Mesendoderm (in vitro differentiated cells): Measurements from ENCODE around the gene CYB5R4.

Source experiments
- DNase-seq: peaks from one replicate; pipeline ENCODE4 v3.0.0; 2013
- H2AK5ac ChIP-seq: 2 replicates; pipeline ENCODE4 v1.6.1; 2013; ENCODE audit warnings: low read length, inconsistent platforms
- H2BK120ac ChIP-seq: 2 replicates; pipeline ENCODE4 v1.6.1; 2013; ENCODE audit warnings: low read depth, mild to moderate bottlenecking, low read length, moderate library complexity, mixed read lengths
- H2BK15ac ChIP-seq: replicated peaks from 2 replicates; pipeline ENCODE4 v1.6.1; 2013; ENCODE audit warnings: low read depth, mild to moderate bottlenecking, moderate library complexity
- H2BK5ac ChIP-seq: 2 replicates; pipeline ENCODE4 v1.6.1; 2013; ENCODE audit warnings: low read length, inconsistent platforms
- H3K18ac ChIP-seq: 2 replicates; pipeline ENCODE4 v1.6.1; 2013; ENCODE audit warnings: mild to moderate bottlenecking, low read length, mixed read lengths
- H3K23ac ChIP-seq: one replicate; pipeline ENCODE4 v1.6.1; 2013; ENCODE audit warnings: low read length
- H3K27ac ChIP-seq: 2 replicates; pipeline ENCODE4 v1.5.1; 2013; ENCODE audit warnings: low read depth, mild to moderate bottlenecking, inconsistent platforms, low read length, moderate library complexity
- H3K27me3 ChIP-seq: 2 replicates; pipeline ENCODE4 v1.6.1; 2013; ENCODE audit warnings: low read length, control low read depth, mild to moderate bottlenecking, inconsistent platforms; ENCODE audit not compliant: insufficient read depth, poor library complexity
- H3K36me3 ChIP-seq: 2 replicates; pipeline ENCODE4 v1.6.1; 2013; ENCODE audit warnings: low read length, inconsistent platforms; ENCODE audit not compliant: control insufficient read depth, insufficient read depth
- H3K4ac ChIP-seq: one replicate; pipeline ENCODE4 v1.6.1; 2013; ENCODE audit warnings: low read depth, mild to moderate bottlenecking, low read length, moderate library complexity
- H3K4me1 ChIP-seq: 2 replicates; pipeline ENCODE4 v1.6.1; 2013; ENCODE audit warnings: low read depth, low read length, inconsistent platforms; ENCODE audit not compliant: control insufficient read depth
- H3K4me2 ChIP-seq: 2 replicates; pipeline ENCODE4 v1.6.1; 2013; ENCODE audit warnings: low read length
- H3K4me3 ChIP-seq: 2 replicates; pipeline ENCODE4 v1.5.1; 2013; ENCODE audit warnings: mild to moderate bottlenecking, low read length
- H3K56ac ChIP-seq: one replicate; pipeline ENCODE4 v1.6.1; 2013; ENCODE audit warnings: low read length
- H3K79me1 ChIP-seq: 2 replicates; pipeline ENCODE4 v1.6.1; 2013; ENCODE audit warnings: low read length, inconsistent platforms
- H3K79me2 ChIP-seq: 2 replicates; pipeline ENCODE4 v1.6.1; 2013; ENCODE audit warnings: mild to moderate bottlenecking, low read length; ENCODE audit not compliant: control insufficient read depth, insufficient read depth
- H3K9ac ChIP-seq: 2 replicates; pipeline ENCODE4 v1.6.1; 2013; ENCODE audit warnings: low read length, inconsistent platforms
- H4K5ac ChIP-seq: one replicate; pipeline ENCODE4 v1.6.1; 2013; ENCODE audit warnings: low read length
- H4K8ac ChIP-seq: one replicate; pipeline ENCODE4 v1.6.1; 2013; ENCODE audit warnings: low read depth, mild to moderate bottlenecking, control low read depth, low read length, moderate library complexity
- WGBS: extraction: QIAGEN DNeasy Blood & Tissue Kit; methylation state at CpG from one replicate; pipeline ENCODE4 v1.1.7; 2013; ENCODE audit warnings: low lambda C conversion rate, missing lambda C conversion rate; ENCODE audit not compliant: insufficient coverage; ENCODE audit errors: extremely low coverage; 5-methylcytosine and 5-hydroxymethylcytosine counted together

CYB5R4 gene

DNA sequence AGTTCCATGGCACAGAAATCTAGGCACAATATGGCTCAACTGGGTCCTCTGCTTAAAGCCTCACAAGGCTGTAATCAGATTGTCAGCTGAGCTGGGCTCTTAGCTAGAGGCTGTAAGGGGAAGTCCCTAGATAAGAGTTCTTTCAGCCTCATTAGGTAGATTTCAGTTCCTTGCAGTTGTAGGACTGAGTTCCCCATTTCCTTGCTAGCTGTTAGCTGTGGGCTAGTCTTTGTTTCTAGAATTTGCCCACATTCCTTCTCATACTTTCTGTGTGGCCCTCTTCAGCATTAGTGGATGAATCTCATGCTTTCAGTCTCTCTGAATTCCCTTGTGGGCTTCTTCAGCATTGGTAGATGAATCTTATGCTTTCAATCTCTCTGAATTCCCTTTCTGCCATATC lies 103.1 kb downstream of the CYB5R4 start:
- H3K4ac ChIP-seq = no peak overlapping the region
- no peak overlapping the region for H3K4me3 ChIP-seq
- no peak overlapping the region for H2AK5ac ChIP-seq
- no peak for DNase-seq
- no peak overlapping the region for H2BK15ac ChIP-seq
- H4K8ac ChIP-seq = no peak overlapping the region
- H3K27me3 ChIP-seq = no peaks in the 10 kb centered on the region
- H4K5ac ChIP-seq = no peak overlapping the region
- H3K27ac ChIP-seq = no peak overlapping the region
- no peaks in the 10 kb centered on the region for H3K79me1 ChIP-seq
- H3K4me2 ChIP-seq = no peak overlapping the region
- H2BK5ac ChIP-seq = no peak overlapping the region
- peaks cover 1% of the 10 kb centered on the region for H3K36me3 ChIP-seq
- no peak overlapping the region for H3K56ac ChIP-seq
- no peak overlapping the region for H2BK120ac ChIP-seq
- H3K9ac ChIP-seq = no peak overlapping the region
- no peaks in the 10 kb centered on the region for H3K4me1 ChIP-seq
- H3K79me2 ChIP-seq = no peaks in the 10 kb centered on the region
- H3K23ac ChIP-seq = no peak overlapping the region
- no peak overlapping the region for H3K18ac ChIP-seq

DNA sequence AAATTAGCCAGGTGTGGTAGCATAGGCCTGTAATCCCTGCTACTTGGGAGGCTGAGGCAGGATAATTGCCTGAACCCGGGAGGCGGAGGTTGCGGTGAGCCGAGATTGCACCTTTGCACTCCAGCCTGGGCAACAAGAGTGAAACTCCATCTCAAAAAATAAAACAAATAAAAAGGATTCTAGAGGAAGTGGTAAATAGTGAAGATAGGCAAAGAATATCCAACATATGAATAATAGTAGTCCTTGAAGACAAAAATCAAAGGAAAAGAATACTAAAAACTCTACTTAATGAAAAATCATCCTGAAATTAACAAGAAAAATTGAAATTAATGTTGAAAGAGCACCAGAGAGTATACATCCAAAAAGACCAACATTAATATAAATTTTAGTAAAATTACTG lies 107.0 kb downstream of the CYB5R4 start:
- H3K9ac ChIP-seq = no peak overlapping the region
- no peak for DNase-seq
- H3K36me3 ChIP-seq = peaks cover 1% of the 10 kb centered on the region
- no peaks in the 10 kb centered on the region for H3K27me3 ChIP-seq
- H3K4me3 ChIP-seq = no peak overlapping the region
- no peaks in the 10 kb centered on the region for H3K79me1 ChIP-seq
- no peak overlapping the region for H2AK5ac ChIP-seq
- no peak overlapping the region for H4K8ac ChIP-seq
- no peak overlapping the region for H2BK120ac ChIP-seq
- no peak overlapping the region for H2BK5ac ChIP-seq
- H3K56ac ChIP-seq = no peak overlapping the region
- H3K79me2 ChIP-seq = no peaks in the 10 kb centered on the region
- no peak overlapping the region for H3K18ac ChIP-seq
- H3K4me2 ChIP-seq = no peak overlapping the region
- no peak overlapping the region for H3K23ac ChIP-seq
- H3K4ac ChIP-seq = no peak overlapping the region
- H3K4me1 ChIP-seq = no peaks in the 10 kb centered on the region
- no peak overlapping the region for H3K27ac ChIP-seq
- H4K5ac ChIP-seq = no peak overlapping the region
- no peak overlapping the region for H2BK15ac ChIP-seq
- WGBS = no CpG with 5 or more reads among the region's 4 CpGs

DNA sequence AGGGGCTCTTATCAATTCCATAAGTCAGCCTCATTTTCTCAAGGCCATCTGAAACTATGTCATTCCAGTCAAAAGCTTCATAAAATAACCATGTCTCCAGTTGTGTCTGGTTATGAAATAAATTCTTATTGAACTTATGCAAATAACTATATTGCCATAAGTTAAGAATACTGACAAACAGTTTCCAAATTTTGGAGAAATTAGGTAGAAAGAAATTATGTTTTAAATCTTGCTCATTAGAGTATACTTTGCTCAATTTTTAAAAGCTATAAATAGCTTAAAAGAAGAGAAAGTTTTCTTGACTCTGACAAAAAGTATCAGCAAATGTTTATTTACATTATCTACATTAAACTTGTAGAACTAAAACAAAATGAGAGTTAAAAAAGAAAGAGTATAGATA lies 111.1 kb downstream of the CYB5R4 start:
- Histone ChIP-seq H4K5ac (no peak overlapping the region), H3K9ac (no peak overlapping the region), H3K27ac (no peak overlapping the region), H3K79me2 (no peaks in the 10 kb centered on the region), H3K79me1 (no peaks in the 10 kb centered on the region), H3K36me3 (no peaks in the 10 kb centered on the region), H2BK15ac (no peak overlapping the region), H3K27me3 (no peaks in the 10 kb centered on the region), H2AK5ac (no peak overlapping the region), H3K23ac (no peak overlapping the region), H4K8ac (no peak overlapping the region), H3K4me1 (no peaks in the 10 kb centered on the region), H3K4ac (no peak overlapping the region), H3K56ac (no peak overlapping the region), H3K4me2 (no peak overlapping the region), H2BK5ac (no peak overlapping the region), H3K18ac (no peak overlapping the region), H2BK120ac (no peak overlapping the region), H3K4me3 (no peak overlapping the region)
- DNase-seq = peak; percentile 11

DNA sequence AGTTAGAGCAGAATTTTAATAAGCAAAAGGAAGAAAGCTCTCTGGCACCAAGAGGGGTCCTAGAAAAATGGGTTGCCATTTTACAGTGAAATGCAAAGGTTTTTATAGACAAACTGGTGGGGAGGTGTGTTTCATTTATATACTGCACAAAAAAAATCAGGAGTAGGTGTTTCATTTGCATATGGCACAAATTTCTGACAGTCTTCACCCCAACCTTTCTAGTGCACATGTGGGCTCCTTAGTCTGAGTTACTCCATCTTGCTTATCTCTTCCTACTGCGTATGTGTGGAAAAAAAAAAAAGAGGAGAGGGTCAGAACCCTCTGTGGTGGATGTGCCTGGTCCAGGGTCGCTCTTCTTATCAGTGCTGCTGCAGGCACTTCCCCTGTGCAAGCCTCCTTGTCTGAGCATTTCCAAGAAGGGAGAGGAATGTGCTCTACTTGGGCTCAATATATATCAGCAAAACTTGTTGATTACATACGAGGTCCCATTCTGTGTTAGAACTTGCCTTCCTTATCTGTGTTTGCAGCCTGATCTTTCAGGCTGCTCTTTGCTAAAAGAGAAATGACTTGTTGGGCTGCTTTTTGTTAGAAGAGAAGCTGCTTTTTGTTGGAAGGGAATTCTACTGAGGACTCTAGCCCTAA lies 115.0 kb downstream of the CYB5R4 start:
- Histone ChIP-seq H3K23ac (no peak overlapping the region), H2BK120ac (no peak overlapping the region), H3K56ac (no peak overlapping the region), H3K4me3 (no peak overlapping the region), H4K8ac (no peak overlapping the region), H3K4ac (no peak overlapping the region), H2AK5ac (no peak overlapping the region), H3K79me1 (no peaks in the 10 kb centered on the region), H3K18ac (no peak overlapping the region), H3K4me1 (peaks cover 2% of the 10 kb centered on the region), H3K79me2 (no peaks in the 10 kb centered on the region), H3K4me2 (no peak overlapping the region), H3K27ac (no peak overlapping the region), H4K5ac (no peak overlapping the region), H3K27me3 (no peaks in the 10 kb centered on the region), H2BK15ac (no peak overlapping the region), H3K36me3 (no peaks in the 10 kb centered on the region), H3K9ac (no peak overlapping the region), H2BK5ac (no peak overlapping the region)
- no CpG with 5 or more reads among the region's 3 CpGs for WGBS
- DNase-seq = peak; percentile 13

DNA sequence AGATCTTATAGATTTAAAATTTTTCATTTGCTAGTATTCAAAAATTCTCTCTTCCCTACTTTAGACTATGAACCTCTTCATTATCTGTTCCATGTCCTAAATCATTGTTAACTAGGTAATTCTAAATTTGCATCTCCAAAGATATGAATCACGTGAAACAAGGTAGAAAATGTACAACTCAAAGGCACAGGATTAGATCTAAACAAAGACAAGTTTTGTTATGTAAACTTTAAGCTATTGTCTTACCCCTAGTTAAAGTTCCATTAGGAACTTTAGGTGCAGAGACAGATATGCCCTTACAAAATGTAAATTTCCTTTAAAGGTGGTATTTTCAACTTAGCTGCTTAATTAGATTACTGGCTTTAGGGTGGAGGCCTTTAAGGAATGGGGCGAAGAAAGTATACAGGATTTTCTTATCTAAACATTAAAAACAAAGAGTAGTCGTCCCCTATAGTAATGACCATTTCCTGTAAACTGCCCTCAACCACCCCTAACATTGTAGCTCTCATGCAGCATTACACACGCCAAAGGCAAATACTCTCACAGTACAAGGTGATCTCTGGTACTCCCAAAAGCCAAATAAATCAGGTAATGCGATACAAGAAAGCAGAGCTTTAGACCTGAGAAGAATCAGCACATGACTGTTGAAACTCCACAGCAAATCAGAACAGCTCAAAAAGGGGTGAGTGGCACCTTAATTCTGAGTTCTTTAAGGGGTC lies 116.7 kb downstream of the CYB5R4 start:
- Histone ChIP-seq H3K79me1 (no peaks in the 10 kb centered on the region), H3K79me2 (no peaks in the 10 kb centered on the region), H2BK5ac (no peak overlapping the region), H3K27ac (no peak overlapping the region), H3K23ac (no peak overlapping the region), H3K27me3 (no peaks in the 10 kb centered on the region), H2AK5ac (no peak overlapping the region), H3K4me3 (no peak overlapping the region), H3K9ac (no peak overlapping the region), H2BK15ac (peak overlapping the region; percentile 96), H3K56ac (no peak overlapping the region), H4K8ac (no peak overlapping the region), H3K36me3 (no peaks in the 10 kb centered on the region), H3K18ac (no peak overlapping the region), H3K4me1 (peaks cover 2% of the 10 kb centered on the region), H3K4ac (no peak overlapping the region), H3K4me2 (no peak overlapping the region), H4K5ac (no peak overlapping the region), H2BK120ac (no peak overlapping the region)
- DNase-seq = peak; percentile 8
- WGBS = no CpG with 5 or more reads among the region's 5 CpGs

DNA sequence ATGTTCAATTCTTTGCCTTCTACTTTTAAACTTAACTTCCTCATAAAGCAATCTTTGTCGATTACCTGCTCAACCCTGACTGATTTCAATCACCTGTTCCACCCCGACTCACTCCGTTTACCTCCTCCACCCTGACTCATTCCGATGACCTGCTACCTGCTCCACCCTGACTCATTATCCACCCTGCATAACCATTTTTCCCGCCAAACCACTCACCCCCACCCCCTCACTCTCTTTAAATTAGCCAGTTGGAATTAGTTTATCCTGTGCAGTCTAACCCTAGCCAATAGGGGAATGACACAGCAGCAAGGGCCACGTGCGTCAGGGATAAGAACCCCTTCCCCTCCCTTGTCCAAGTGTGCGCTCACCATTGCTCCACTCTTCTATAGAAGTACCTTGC lies 117.4 kb downstream of the CYB5R4 start:
- H3K9ac ChIP-seq = no peak overlapping the region
- H3K23ac ChIP-seq = no peak overlapping the region

More for the DNA sequence above, 117.4 kb downstream of the CYB5R4 start:
- DNase-seq = peak; percentile 14
- no peak overlapping the region for H3K18ac ChIP-seq
- H3K4me2 ChIP-seq = no peak overlapping the region
- peaks cover 2% of the 10 kb centered on the region for H3K4me1 ChIP-seq
- H3K27me3 ChIP-seq = no peaks in the 10 kb centered on the region
- no peaks in the 10 kb centered on the region for H3K79me2 ChIP-seq
- no peak overlapping the region for H3K4me3 ChIP-seq
- H3K36me3 ChIP-seq = no peaks in the 10 kb centered on the region
- no peak overlapping the region for H2BK15ac ChIP-seq
- H3K4ac ChIP-seq = no peak overlapping the region
- no peak overlapping the region for H2AK5ac ChIP-seq
- no peak overlapping the region for H3K27ac ChIP-seq
- no peak overlapping the region for H4K5ac ChIP-seq
- no peak overlapping the region for H2BK120ac ChIP-seq
- no CpG with 5 or more reads among the region's 8 CpGs for WGBS
- H4K8ac ChIP-seq = no peak overlapping the region
- H3K79me1 ChIP-seq = no peaks in the 10 kb centered on the region
- H2BK5ac ChIP-seq = no peak overlapping the region
- H3K56ac ChIP-seq = no peak overlapping the region
